Prostate gland (tissue), 2 donors: ENCODE data around the gene PNMA3. TPM values are rescaled to one million over a fixed set of nuclear protein-coding genes. Genes with fewer than 3 reads are reported as not detected.
"Not testable (repeated sequence)": the region's sequence is repeated elsewhere in the genome, so short reads cannot be mapped to it uniquely, and the experiment has no call there.

Experiments used
- DNase-seq: peaks from one replicate; pipeline ENCODE4 v3.0.0-alpha.2; 2019; ENCODE audit warnings: low spot score
- H3K27ac ChIP-seq, 2 donors: fragments of 200-600 bp; sonication (generic); 2 replicates each; pipeline ENCODE4 v1.5.1; 2017 to 2019
- H3K27me3 ChIP-seq: fragments of 200-600 bp; sonication (generic); replicated peaks from 2 replicates; pipeline ENCODE4 v1.5.1; 2019; ENCODE audit not compliant: insufficient read depth
- H3K36me3 ChIP-seq, 2 donors: fragments of 200-600 bp; sonication (generic); 1 replicate in 1 of 2; 2 replicates in 1 of 2; pipeline versions ENCODE4 v1.5.1 to v1.8.1; 2017 to 2019
- H3K4me1 ChIP-seq: fragments of 200-600 bp; sonication (generic); replicated peaks from 2 replicates; pipeline ENCODE4 v1.5.1; 2019
- H3K4me3 ChIP-seq, 2 donors: fragments of 200-600 bp; sonication (generic); 2 replicates each; pipeline ENCODE4 v1.5.1; 2017 to 2019
- H3K9me3 ChIP-seq: fragments of 200-600 bp; sonication (generic); 2 replicates; pipeline ENCODE4 v1.5.1; 2017
- CTCF ChIP-seq, 4 experiments: fragments of 200-600 bp in 2 of 4; fragments of 450-650 bp in 2 of 4; sonication (generic) in 2 of 4; IDR thresholded peaks; 1 replicate in 3 of 4; 2 replicates in 1 of 4; pipeline ENCODE4 v1.5.1; 2016 to 2019; ENCODE audit warnings: antibody characterized with exemption in 4 of 4, mild to moderate bottlenecking in 2 of 4, moderate library complexity in 2 of 4
- POLR2A ChIP-seq: fragments of 450-650 bp; IDR thresholded peaks from one replicate; pipeline ENCODE4 v1.6.1; 2016; ENCODE audit warnings: antibody characterized with exemption, mild to moderate bottlenecking
- POLR2AphosphoS5 ChIP-seq: sonication (generic); formaldehyde crosslinking; IDR thresholded peaks from one replicate; pipeline ENCODE4 v1.6.1; 2017; ENCODE audit warnings: antibody characterized with exemption
- WGBS: methylation state at CpG from one replicate; pipeline ENCODE4 v1.1.5; 2018; 5-methylcytosine and 5-hydroxymethylcytosine counted together
- intact Hi-C: fragments of 100-400 bp; cut with DNase I; formaldehyde crosslinking; loops from one replicate; pipeline ENCODE4 v1.14.2; 2022
- total RNA-seq, 2 donors: library from RNA; depleted of rRNA; stranded (reverse); fragments of >200 nt; gene quantifications; one replicate each; pipeline ENCODE4 v1.1.0, GENCODE V29; 2016

PNMA3 gene
- 10 to 100 TPM in 1 of 2 donors, under 1 TPM in 1; 0.27 to 14.2 TPM for total RNA-seq

GRCh38 chrX:153055871-153056749 is at the start of gene PNMA3:
TSS of gene PNMA3 (plus strand) at chrX:153056470. CDS start at chrX:153057056, 586 bp downstream.
- DNase-seq = no peak
- Histone ChIP-seq H3K9me3 (no peaks in the 10 kb centered on the region), H3K4me3 (peak within 1 kb of the TSS in 1 of 2 donors; percentile 5), H3K27me3 (no peaks in the 10 kb centered on the region), H3K27ac (no peak within 1 kb of the TSS), H3K36me3 (no peaks in the 10 kb centered on the region), H3K4me1 (no peaks in the 10 kb centered on the region)
- no CpG with 5 or more reads among the region's 80 CpGs for WGBS
- intact Hi-C loops = no loop called here
- TF ChIP-seq POLR2AphosphoS5 = no peak
- TF ChIP-seq POLR2A = no peak
- no peak for TF ChIP-seq CTCF (IDR thresholded peaks at IDR 0.05)

- WGBS = 22% methylated on average over 2 of the region's 2 CpGs
- intact Hi-C loops = not testable (repeated sequence)
Observed at GRCh38 chrX:153017174-153017573, 39.1 kb upstream of the PNMA3 start.

GRCh38 chrX:153019166-153019565 is 37.1 kb upstream of the PNMA3 start:
- no peak for DNase-seq
- TF ChIP-seq POLR2AphosphoS5 (no peak), CTCF (IDR thresholded peaks at IDR 0.05) (no peak), POLR2A (no peak)
- intact Hi-C loops = no loop called here
- H3K9me3 ChIP-seq = no peaks in the 10 kb centered on the region
- 41% methylated on average over 3 of the region's 3 CpGs for WGBS
- no peak overlapping the region for H3K27ac ChIP-seq
- no peaks in the 10 kb centered on the region for H3K36me3 ChIP-seq
- H3K4me3 ChIP-seq = no peak overlapping the region
- H3K4me1 ChIP-seq = no peaks in the 10 kb centered on the region
- no peaks in the 10 kb centered on the region for H3K27me3 ChIP-seq

More at GRCh38 chrX:153017174-153017573, 39.1 kb upstream of the PNMA3 start:
- H3K4me1 ChIP-seq, H3K27ac ChIP-seq, H3K36me3 ChIP-seq, H3K4me3 ChIP-seq, H3K9me3 ChIP-seq, H3K27me3 ChIP-seq, DNase-seq: not testable (repeated sequence)

GRCh38 chrX:153026501-153026900 is 29.8 kb upstream of the PNMA3 start:
- H3K27ac ChIP-seq, H3K9me3 ChIP-seq, H3K36me3 ChIP-seq, intact Hi-C loops, H3K27me3 ChIP-seq, DNase-seq, H3K4me3 ChIP-seq, H3K4me1 ChIP-seq: not testable (repeated sequence)
- 52% methylated on average over 2 of the region's 2 CpGs for WGBS

GRCh38 chrX:153028487-153028886 is 27.8 kb upstream of the PNMA3 start:
- H3K36me3 ChIP-seq, H3K4me1 ChIP-seq, H3K27ac ChIP-seq, DNase-seq, H3K9me3 ChIP-seq, H3K4me3 ChIP-seq, H3K27me3 ChIP-seq, intact Hi-C loops: not testable (repeated sequence)
- 92% methylated on average over 1 of the region's 11 CpGs for WGBS

- Histone ChIP-seq H3K27ac (no peak overlapping the region), H3K27me3 (no peaks in the 10 kb centered on the region), H3K36me3 (no peaks in the 10 kb centered on the region), H3K4me3 (no peak overlapping the region), H3K4me1 (no peaks in the 10 kb centered on the region), H3K9me3 (no peaks in the 10 kb centered on the region)
- DNase-seq = no peak
- 45% methylated on average over 2 of the region's 2 CpGs for WGBS
- TF ChIP-seq POLR2AphosphoS5 (no peak), POLR2A (no peak), CTCF (IDR thresholded peaks at IDR 0.05) (no peak)
- intact Hi-C loops = no loop called here
Observed at GRCh38 chrX:153029162-153029561, 27.1 kb upstream of the PNMA3 start.
